ENCODE measurements around the gene DENND2C.

Gene DENND2C

DNA sequence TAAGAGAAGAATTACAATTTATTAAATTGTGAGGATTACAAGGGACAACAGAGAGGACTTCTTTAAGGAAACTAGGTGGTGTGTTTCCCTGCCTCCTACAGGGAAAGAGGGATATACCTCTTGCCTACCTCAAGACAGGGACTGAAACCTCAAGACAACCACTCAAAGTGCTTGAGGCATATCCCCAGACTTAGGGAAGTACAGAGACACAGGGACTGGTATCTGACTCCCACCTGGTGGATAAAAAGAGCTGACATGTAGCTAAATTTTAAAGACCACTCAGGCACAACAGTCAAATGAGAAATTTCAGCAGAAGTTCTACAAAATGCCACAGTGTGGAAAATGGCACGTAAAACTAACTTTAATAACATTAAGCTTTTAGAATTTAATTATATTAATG, 21.3 kb downstream of the DENND2C start:
- H3K4me3 ChIP-seq (replicated peaks; ENCODE audit: low read depth, low read length) = no peak overlapping the region
- no peak for DNase-seq (ENCODE audit: extremely low read depth, low read depth)

GRCh38 chr1:114641377-114641776, 28.5 kb downstream of the DENND2C start:
- TF ChIP-seq, protein P1, sequence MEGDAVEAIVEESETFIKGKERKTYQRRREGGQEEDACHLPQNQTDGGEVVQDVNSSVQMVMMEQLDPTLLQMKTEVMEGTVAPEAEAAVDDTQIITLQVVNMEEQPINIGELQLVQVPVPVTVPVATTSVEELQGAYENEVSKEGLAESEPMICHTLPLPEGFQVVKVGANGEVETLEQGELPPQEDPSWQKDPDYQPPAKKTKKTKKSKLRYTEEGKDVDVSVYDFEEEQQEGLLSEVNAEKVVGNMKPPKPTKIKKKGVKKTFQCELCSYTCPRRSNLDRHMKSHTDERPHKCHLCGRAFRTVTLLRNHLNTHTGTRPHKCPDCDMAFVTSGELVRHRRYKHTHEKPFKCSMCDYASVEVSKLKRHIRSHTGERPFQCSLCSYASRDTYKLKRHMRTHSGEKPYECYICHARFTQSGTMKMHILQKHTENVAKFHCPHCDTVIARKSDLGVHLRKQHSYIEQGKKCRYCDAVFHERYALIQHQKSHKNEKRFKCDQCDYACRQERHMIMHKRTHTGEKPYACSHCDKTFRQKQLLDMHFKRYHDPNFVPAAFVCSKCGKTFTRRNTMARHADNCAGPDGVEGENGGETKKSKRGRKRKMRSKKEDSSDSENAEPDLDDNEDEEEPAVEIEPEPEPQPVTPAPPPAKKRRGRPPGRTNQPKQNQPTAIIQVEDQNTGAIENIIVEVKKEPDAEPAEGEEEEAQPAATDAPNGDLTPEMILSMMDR (IDR thresholded peaks at IDR 0.05; ENCODE audit: low read depth, low read length, missing control alignments) = no peak
- no peak overlapping the region for H3K4me3 ChIP-seq (replicated peaks; ENCODE audit: low read depth, low read length)
- no peak for DNase-seq (ENCODE audit: extremely low read depth, low read depth)

More for the DNA sequence above, 21.3 kb downstream of the DENND2C start:
- TF ChIP-seq, protein P1 (IDR thresholded peaks at IDR 0.05; ENCODE audit: low read depth, low read length, missing control alignments) = no peak

DNA sequence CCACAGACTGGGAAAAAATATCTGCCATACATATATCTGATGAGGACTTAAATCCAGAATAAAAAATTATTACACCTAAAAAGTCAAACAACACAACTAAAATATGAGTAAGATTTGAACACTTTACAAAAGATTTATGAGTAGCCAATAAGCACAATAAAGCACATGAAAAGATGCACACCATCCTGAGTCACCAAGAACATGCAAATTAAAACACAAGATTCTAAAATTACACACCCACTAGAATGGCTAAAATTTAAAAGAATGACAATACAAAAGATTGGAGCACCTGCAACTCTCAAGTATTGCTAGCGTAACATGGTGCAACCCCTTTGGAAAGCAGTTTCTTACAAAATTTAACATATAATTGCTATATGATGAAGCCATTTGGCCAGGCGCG, 30.9 kb downstream of the DENND2C start:
- TF ChIP-seq, protein P1 (IDR thresholded peaks at IDR 0.05; ENCODE audit: low read depth, low read length, missing control alignments) = no peak
- H3K4me3 ChIP-seq (replicated peaks; ENCODE audit: low read depth, low read length) = no peak overlapping the region
- no peak for DNase-seq (ENCODE audit: extremely low read depth, low read depth)

DNA sequence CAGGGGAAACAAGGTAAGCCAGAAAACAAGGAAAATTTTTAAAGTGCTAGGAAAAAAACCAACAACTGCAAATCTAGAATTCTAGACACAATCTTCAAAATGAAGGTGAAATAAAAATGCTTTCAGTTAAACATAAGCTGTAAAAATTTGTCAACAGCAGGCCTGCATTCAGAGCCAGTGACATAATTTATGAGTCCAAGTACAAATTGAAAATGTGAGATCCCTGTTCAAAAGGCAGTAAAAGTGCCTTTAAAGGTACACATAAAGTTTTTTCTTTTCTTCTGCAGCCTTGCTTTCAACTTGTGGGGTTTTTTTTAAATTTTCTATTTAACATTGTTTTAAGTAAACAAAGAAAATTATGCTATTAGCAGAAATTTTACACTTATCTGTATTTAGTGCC, 37.4 kb downstream of the DENND2C start:
- no peak for DNase-seq (ENCODE audit: extremely low read depth, low read depth)
- TF ChIP-seq, protein P1 (IDR thresholded peaks at IDR 0.05; ENCODE audit: low read depth, low read length, missing control alignments) = no peak
- H3K4me3 ChIP-seq (replicated peaks; ENCODE audit: low read depth, low read length) = no peak overlapping the region

DNA sequence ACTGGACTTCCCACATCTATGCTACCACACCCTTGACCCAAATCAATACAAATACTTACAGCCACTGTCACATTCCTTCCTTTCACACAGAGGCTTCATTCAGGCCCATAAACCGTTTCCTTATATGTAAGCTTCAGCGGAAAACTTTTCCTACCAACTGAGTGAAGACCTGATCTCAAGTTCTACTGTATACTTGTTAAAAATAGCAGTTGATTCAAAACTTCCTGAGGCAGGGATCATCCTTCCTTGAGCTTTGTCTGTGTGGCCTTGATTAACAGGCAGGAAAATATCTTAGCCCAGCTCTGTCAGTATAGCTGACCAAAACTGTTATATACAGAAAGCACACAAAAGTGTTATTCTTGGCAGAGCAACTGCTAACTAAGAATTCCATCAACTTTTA, 42.7 kb downstream of the DENND2C start:
- no peak for DNase-seq (ENCODE audit: extremely low read depth, low read depth)
- TF ChIP-seq, protein P1 (IDR thresholded peaks at IDR 0.05; ENCODE audit: low read depth, low read length, missing control alignments) = no peak
- no peak overlapping the region for H3K4me3 ChIP-seq (replicated peaks; ENCODE audit: low read depth, low read length)

GRCh38 chr1:114623364-114623763, 46.5 kb downstream of the DENND2C start:
- DNase-seq (ENCODE audit: extremely low read depth, low read depth) = no peak
- TF ChIP-seq, protein P1 (IDR thresholded peaks at IDR 0.05; ENCODE audit: low read depth, low read length, missing control alignments) = no peak
- no peak overlapping the region for H3K4me3 ChIP-seq (replicated peaks; ENCODE audit: low read depth, low read length)

DNA sequence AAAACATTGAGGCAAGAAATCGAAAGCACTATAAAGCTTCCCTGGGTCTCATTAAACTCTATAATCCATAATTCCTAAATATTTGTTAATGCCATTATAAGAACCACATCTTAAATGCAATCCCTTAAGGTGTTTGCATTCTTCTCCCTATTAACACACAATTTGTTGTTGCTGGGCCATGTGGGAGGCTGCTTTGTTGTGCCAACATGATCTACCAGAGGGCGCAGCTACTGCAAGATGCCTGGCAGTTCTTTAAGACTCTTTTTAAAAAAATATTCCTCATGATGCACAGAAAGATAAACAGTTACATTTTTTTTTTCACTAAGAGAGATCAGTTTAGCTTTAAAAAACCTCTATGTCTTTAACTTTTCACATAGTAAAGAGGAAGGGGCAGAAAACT, 49.4 kb downstream of the DENND2C start:
- no peak overlapping the region for H3K4me3 ChIP-seq (replicated peaks; ENCODE audit: low read depth, low read length)
- no peak for DNase-seq (ENCODE audit: extremely low read depth, low read depth)
- TF ChIP-seq, protein P1 (IDR thresholded peaks at IDR 0.05; ENCODE audit: low read depth, low read length, missing control alignments) = no peak

Measured in HFF-Myc (cell line).